Measurements from ENCODE around the gene ADAMTSL1. TPM values are rescaled to one million over a fixed set of nuclear protein-coding genes. Genes with fewer than 3 reads are reported as not detected.

The ADAMTSL1 gene
- polyA plus RNA-seq, 1 donor from 2014 or later: 1.1 TPM

GRCh38 chr9:18786911-18787650, 313.1 kb downstream of the ADAMTSL1 start:
- Histone ChIP-seq H3K79me2 (replicated peaks; ENCODE audit: insufficient read depth, low read length) (no peaks in the 10 kb centered on the region), H4K20me1 (ENCODE audit: insufficient read depth) (no peaks in the 10 kb centered on the region), H3K4me3 (ENCODE audit: low read length) (no peak overlapping the region), H3K27me3 (ENCODE audit: insufficient read depth, low read depth, low read length) (no peaks in the 10 kb centered on the region), H3F3A (ENCODE audit: insufficient read depth, low read length, poor library complexity, severe bottlenecking) (no peaks in the 10 kb centered on the region), H2AFZ (ENCODE audit: low read depth, low read length) (no peak overlapping the region), H3K9me3 (ENCODE audit: low read length) (no peaks in the 10 kb centered on the region), H3K9ac (ENCODE audit: low read length) (no peak overlapping the region), H3K4me2 (ENCODE audit: low read length) (no peak overlapping the region), H3K9me2 (ENCODE audit: insufficient read depth, low read length) (no peaks in the 10 kb centered on the region), H3K36me3 (ENCODE audit: insufficient read depth, low read length) (no peaks in the 10 kb centered on the region), H3K27ac (ENCODE audit: low read length) (no peak overlapping the region)
- TF ChIP-seq EP300 (conservative IDR thresholded peaks at IDR 0.05; ENCODE audit: poor library complexity, severe bottlenecking): no peak
- TF ChIP-seq REST (IDR thresholded peaks at IDR 0.05; ENCODE audit: borderline replicate concordance): no peak
- TF ChIP-seq RAD21 (conservative IDR thresholded peaks at IDR 0.05): no peak
- TF ChIP-seq SMC3 (conservative IDR thresholded peaks at IDR 0.05; ENCODE audit: poor library complexity): no peak
- no peak for TF ChIP-seq TAF1 (IDR thresholded peaks at IDR 0.05; ENCODE audit: low read depth)
- TF ChIP-seq CTCF (IDR thresholded peaks at IDR 0.05; ENCODE audit: poor library complexity, severe bottlenecking): no peak
- TF ChIP-seq POLR2AphosphoS5 (IDR thresholded peaks at IDR 0.05): no peak
- TF ChIP-seq EZH2 (IDR thresholded peaks at IDR 0.05; ENCODE audit: borderline replicate concordance, insufficient read depth, low read length, poor library complexity, severe bottlenecking): no peak
- no peak for TF ChIP-seq MXI1 (conservative IDR thresholded peaks at IDR 0.05; ENCODE audit: poor library complexity, severe bottlenecking)

GRCh38 chr9:18788256-18788655, 314.3 kb downstream of the ADAMTSL1 start:
- Histone ChIP-seq H3K36me3 (ENCODE audit: insufficient read depth, low read length) (no peaks in the 10 kb centered on the region), H3K4me2 (ENCODE audit: low read length) (no peak overlapping the region), H3K9ac (ENCODE audit: low read length) (no peak overlapping the region), H3K9me3 (ENCODE audit: low read length) (no peaks in the 10 kb centered on the region), H3K27ac (ENCODE audit: low read length) (no peak overlapping the region), H3F3A (ENCODE audit: insufficient read depth, low read length, poor library complexity, severe bottlenecking) (no peaks in the 10 kb centered on the region), H4K20me1 (ENCODE audit: insufficient read depth) (no peaks in the 10 kb centered on the region), H3K9me2 (ENCODE audit: insufficient read depth, low read length) (no peaks in the 10 kb centered on the region), H3K4me3 (ENCODE audit: low read length) (no peak overlapping the region), H3K27me3 (ENCODE audit: insufficient read depth, low read depth, low read length) (no peaks in the 10 kb centered on the region), H3K79me2 (replicated peaks; ENCODE audit: insufficient read depth, low read length) (no peaks in the 10 kb centered on the region), H2AFZ (ENCODE audit: low read depth, low read length) (no peak overlapping the region)
- TF ChIP-seq RAD21 (conservative IDR thresholded peaks at IDR 0.05) (no peak), TAF1 (IDR thresholded peaks at IDR 0.05; ENCODE audit: low read depth) (no peak), MXI1 (conservative IDR thresholded peaks at IDR 0.05; ENCODE audit: poor library complexity, severe bottlenecking) (no peak), CTCF (IDR thresholded peaks at IDR 0.05; ENCODE audit: poor library complexity, severe bottlenecking) (no peak), POLR2AphosphoS5 (IDR thresholded peaks at IDR 0.05) (no peak), SMC3 (conservative IDR thresholded peaks at IDR 0.05; ENCODE audit: poor library complexity) (no peak), EP300 (conservative IDR thresholded peaks at IDR 0.05; ENCODE audit: poor library complexity, severe bottlenecking) (no peak), REST (IDR thresholded peaks at IDR 0.05; ENCODE audit: borderline replicate concordance) (no peak), EZH2 (IDR thresholded peaks at IDR 0.05; ENCODE audit: borderline replicate concordance, insufficient read depth, low read length, poor library complexity, severe bottlenecking) (no peak)

Data from neural cell (in vitro differentiated cells).